Peyer's patch (tissue), 4 donors: ENCODE measurements around the gene TSSK6. TPM values are rescaled to one million over a fixed set of nuclear protein-coding genes. Genes with fewer than 3 reads are reported as not detected.

ENCODE experiments used
- DNase-seq, 3 donors: peaks; one replicate each; pipeline ENCODE4 v3.0.0-alpha.2; 2017 to 2019
- H3K27ac ChIP-seq, 4 donors: fragments of 200-600 bp; sonication (generic); one replicate each; pipeline ENCODE4 v1.5.1; 2016 to 2019
- H3K27me3 ChIP-seq, 2 donors: fragments of 200-600 bp; sonication (generic); one replicate each; pipeline ENCODE4 v1.5.1; 2019
- H3K36me3 ChIP-seq, 3 donors: fragments of 200-600 bp; sonication (generic); one replicate each; pipeline ENCODE4 v1.5.1; 2016 to 2019
- H3K4me1 ChIP-seq, 4 donors: fragments of 200-600 bp; sonication (generic); one replicate each; pipeline ENCODE4 v1.5.1; 2016 to 2019
- H3K4me3 ChIP-seq, 4 donors: fragments of 200-600 bp; sonication (generic); 1 replicate in 3 of 4; 2 replicates in 1 of 4; pipeline ENCODE4 v1.5.1; 2016 to 2019; ENCODE audit warnings: mild to moderate bottlenecking in 1 of 4
- H3K9me3 ChIP-seq, 4 donors: fragments of 200-600 bp; sonication (generic); one replicate each; pipeline ENCODE4 v1.5.1; 2016 to 2019; ENCODE audit warnings: mild to moderate bottlenecking in 1 of 4
- CTCF ChIP-seq, 6 experiments: fragments of 450-650 bp in 4 of 6; fragments of 200-600 bp in 2 of 6; sonication (generic) in 1 of 6; IDR thresholded peaks; one replicate each; pipeline ENCODE4 v1.5.1; 2017 to 2019; ENCODE audit warnings: antibody characterized with exemption in 6 of 6, mild to moderate bottlenecking in 3 of 6, moderate library complexity in 1 of 6
- POLR2A ChIP-seq, 2 donors: fragments of 450-650 bp; IDR thresholded peaks; one replicate each; pipeline ENCODE4 v1.5.1; 2017; ENCODE audit warnings: antibody characterized with exemption in 2 of 2, mild to moderate bottlenecking in 2 of 2, moderate library complexity in 2 of 2
- total RNA-seq, 4 donors: library from RNA; depleted of rRNA; stranded (reverse); fragments of >200 nt; gene quantifications; one replicate each; pipeline ENCODE4 v1.1.0, GENCODE V29; 2016

The TSSK6 gene
- total RNA-seq, 4 donors from 2014 or later: 3.0 to 14.0 (median 10.0) TPM

GRCh38 chr19:19468424-19469050 is 46.8 kb downstream of the TSSK6 start:
- Histone ChIP-seq H3K27ac (no peak overlapping the region), H3K27me3 (no peaks in the 10 kb centered on the region), H3K9me3 (peaks cover 0 to 5% (median 2%) of the 10 kb centered on the region in 4 donors), H3K4me3 (no peak overlapping the region), H3K4me1 (peaks cover 0 to 18% (median under 1%) of the 10 kb centered on the region in 4 donors), H3K36me3 (peaks cover 0 to 42% (median 0%) of the 10 kb centered on the region in 3 donors)
- TF ChIP-seq POLR2A (IDR thresholded peaks at IDR 0.05) (no peak), CTCF (IDR thresholded peaks at IDR 0.05) (no peak)
- no peak for DNase-seq

GRCh38 chr19:19466201-19466600 is 49.1 kb downstream of the TSSK6 start:
- no peak overlapping the region for H3K27ac ChIP-seq
- H3K9me3 ChIP-seq: peaks cover 0 to 5% (median 2%) of the 10 kb centered on the region in 4 donors
- peaks cover 0 to 42% (median 0%) of the 10 kb centered on the region in 3 donors for H3K36me3 ChIP-seq
- H3K4me3 ChIP-seq: no peak overlapping the region
- TF ChIP-seq POLR2A (IDR thresholded peaks at IDR 0.05) (no peak), CTCF (IDR thresholded peaks at IDR 0.05) (no peak)
- no peaks in the 10 kb centered on the region for H3K27me3 ChIP-seq
- H3K4me1 ChIP-seq: peaks cover 12 to 37% (median 20%) of the 10 kb centered on the region in 4 donors
- no peak for DNase-seq

- H3K4me1 ChIP-seq: peaks cover 12 to 43% (median 27%) of the 10 kb centered on the region in 4 donors
- H3K27me3 ChIP-seq: no peaks in the 10 kb centered on the region
- H3K9me3 ChIP-seq: peaks cover 0 to 5% (median 2%) of the 10 kb centered on the region in 4 donors
- no peak for DNase-seq
- no peak overlapping the region for H3K27ac ChIP-seq
- no peak for TF ChIP-seq POLR2A (IDR thresholded peaks at IDR 0.05)
- TF ChIP-seq CTCF (IDR thresholded peaks at IDR 0.05): no peak
- H3K4me3 ChIP-seq: no peak overlapping the region
- H3K36me3 ChIP-seq: peaks cover 0 to 42% (median 0%) of the 10 kb centered on the region in 3 donors
Observed at GRCh38 chr19:19465436-19466070, 49.8 kb downstream of the TSSK6 start.

GRCh38 chr19:19464339-19465098 is 50.8 kb downstream of the TSSK6 start:
- H3K9me3 ChIP-seq: peaks cover 0 to 5% (median 2%) of the 10 kb centered on the region in 4 donors
- no peak for TF ChIP-seq CTCF (IDR thresholded peaks at IDR 0.05)
- no peak for TF ChIP-seq POLR2A (IDR thresholded peaks at IDR 0.05)
- peaks cover 0 to 42% (median 0%) of the 10 kb centered on the region in 3 donors for H3K36me3 ChIP-seq
- no peaks in the 10 kb centered on the region for H3K27me3 ChIP-seq
- DNase-seq: no peak
- H3K27ac ChIP-seq: peak overlapping the region in 1 of 4 donors; percentile 73
- H3K4me1 ChIP-seq: peaks cover 12 to 53% (median 35%) of the 10 kb centered on the region in 4 donors
- H3K4me3 ChIP-seq: no peak overlapping the region

Other genes starting within 250 kb of the TSSK6 start
- gene TM6SF2, start 242.2 kb downstream of the TSSK6 start, total RNA-seq: 100 to 1,000 TPM in 3 of 4 donors, 10 to 100 TPM in 1; 31.4 to 534 (median 463) TPM
- gene SUGP1, start 195.0 kb downstream of the TSSK6 start, total RNA-seq: 10 to 100 TPM; 49.5 to 58.6 (median 55.2) TPM
- 100 to 1,000 TPM in 3 of 4 donors, 10 to 100 TPM in 1; 79.3 to 160 (median 130) TPM for gene MAU2, start 194.7 kb downstream of the TSSK6 start, total RNA-seq
- gene GATAD2A, start 109.9 kb downstream of the TSSK6 start, total RNA-seq: 10 to 100 TPM; 67.8 to 99.9 (median 79.8) TPM
- 100 to 1,000 TPM in 3 of 4 donors, 10 to 100 TPM in 1; 40.7 to 188 (median 126) TPM for gene NDUFA13, start 677 bp upstream of the TSSK6 start, total RNA-seq
- gene YJEFN3, start 13.4 kb upstream of the TSSK6 start, total RNA-seq: 1 to 10 TPM; 4.4 to 9.9 (median 5.6) TPM
- not detected for gene CILP2, start 22.7 kb upstream of the TSSK6 start, total RNA-seq
- 10 to 100 TPM in 3 of 4 donors, 1 to 10 TPM in 1; 6.8 to 23.1 (median 14.1) TPM for gene PBX4, start 103.1 kb upstream of the TSSK6 start, total RNA-seq
- gene LPAR2, start 112.7 kb upstream of the TSSK6 start, total RNA-seq: 10 to 100 TPM; 14.9 to 44.2 (median 34.6) TPM
- 10 to 100 TPM; 28.0 to 66.8 (median 42.8) TPM for gene GMIP, start 128.1 kb upstream of the TSSK6 start, total RNA-seq
- 100 to 1,000 TPM; 223 to 465 (median 285) TPM for gene ATP13A1, start 148.1 kb upstream of the TSSK6 start, total RNA-seq
- gene ZNF101, start 153.3 kb upstream of the TSSK6 start, total RNA-seq: 10 to 100 TPM; 10.1 to 52.8 (median 15.8) TPM
- gene ZNF14, start 217.6 kb upstream of the TSSK6 start, total RNA-seq: 10 to 100 TPM in 1 of 4 donors, 1 to 10 TPM in 3; 1.9 to 11.6 (median 6.4) TPM